ENCODE results near the gene HTRA3.

HTRA3 gene

DNA sequence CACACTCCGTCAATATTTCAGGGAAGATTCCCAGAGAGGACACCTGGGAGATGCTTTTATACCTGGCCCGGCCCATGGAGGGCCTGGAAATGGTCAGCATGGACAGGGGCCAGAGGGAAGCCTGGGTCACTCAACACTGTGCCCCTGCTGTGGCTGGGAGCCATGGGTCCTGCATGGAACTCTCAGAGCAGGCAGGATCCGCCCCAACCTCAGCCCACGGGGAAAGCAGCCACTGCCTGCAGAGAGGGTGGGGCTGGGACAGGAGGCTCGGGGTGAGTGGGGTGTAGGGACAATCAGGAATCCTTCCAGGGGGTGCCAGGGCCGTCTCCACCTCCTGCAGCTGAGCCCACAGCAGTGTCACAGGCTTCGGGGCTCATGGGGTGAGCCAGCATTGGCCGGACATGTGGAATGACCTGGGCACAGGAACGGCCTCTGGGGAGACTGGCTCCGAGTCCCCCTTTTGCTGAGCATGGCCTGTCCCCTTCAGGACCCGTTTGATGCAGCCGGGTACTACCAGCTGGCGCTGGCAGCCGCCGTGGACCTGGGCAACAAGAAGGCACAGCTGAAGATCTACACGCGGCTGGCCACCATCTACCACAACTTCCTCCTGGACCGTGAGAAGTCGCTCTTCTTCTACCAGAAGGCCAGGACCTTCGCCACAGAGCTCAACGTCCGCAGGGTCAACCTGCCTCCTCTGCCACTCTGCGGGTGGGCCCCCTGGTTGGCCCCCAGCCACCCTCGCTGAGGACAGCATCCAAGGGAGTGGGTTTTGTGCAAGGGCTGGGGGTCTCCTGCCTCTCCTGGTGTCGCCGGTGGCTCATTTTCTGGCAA, 29.1 kb upstream of the HTRA3 start:
- peak in 1 of 2 experiments; percentile 65 for DNase-seq (ENCODE audit: low read depth in 1 of 2, low spot score in 1 of 2)
- H3K27me3 ChIP-seq (ENCODE audit: insufficient read depth, poor library complexity, severe bottlenecking) = no peaks in the 10 kb centered on the region
- TF ChIP-seq, protein P1, sequence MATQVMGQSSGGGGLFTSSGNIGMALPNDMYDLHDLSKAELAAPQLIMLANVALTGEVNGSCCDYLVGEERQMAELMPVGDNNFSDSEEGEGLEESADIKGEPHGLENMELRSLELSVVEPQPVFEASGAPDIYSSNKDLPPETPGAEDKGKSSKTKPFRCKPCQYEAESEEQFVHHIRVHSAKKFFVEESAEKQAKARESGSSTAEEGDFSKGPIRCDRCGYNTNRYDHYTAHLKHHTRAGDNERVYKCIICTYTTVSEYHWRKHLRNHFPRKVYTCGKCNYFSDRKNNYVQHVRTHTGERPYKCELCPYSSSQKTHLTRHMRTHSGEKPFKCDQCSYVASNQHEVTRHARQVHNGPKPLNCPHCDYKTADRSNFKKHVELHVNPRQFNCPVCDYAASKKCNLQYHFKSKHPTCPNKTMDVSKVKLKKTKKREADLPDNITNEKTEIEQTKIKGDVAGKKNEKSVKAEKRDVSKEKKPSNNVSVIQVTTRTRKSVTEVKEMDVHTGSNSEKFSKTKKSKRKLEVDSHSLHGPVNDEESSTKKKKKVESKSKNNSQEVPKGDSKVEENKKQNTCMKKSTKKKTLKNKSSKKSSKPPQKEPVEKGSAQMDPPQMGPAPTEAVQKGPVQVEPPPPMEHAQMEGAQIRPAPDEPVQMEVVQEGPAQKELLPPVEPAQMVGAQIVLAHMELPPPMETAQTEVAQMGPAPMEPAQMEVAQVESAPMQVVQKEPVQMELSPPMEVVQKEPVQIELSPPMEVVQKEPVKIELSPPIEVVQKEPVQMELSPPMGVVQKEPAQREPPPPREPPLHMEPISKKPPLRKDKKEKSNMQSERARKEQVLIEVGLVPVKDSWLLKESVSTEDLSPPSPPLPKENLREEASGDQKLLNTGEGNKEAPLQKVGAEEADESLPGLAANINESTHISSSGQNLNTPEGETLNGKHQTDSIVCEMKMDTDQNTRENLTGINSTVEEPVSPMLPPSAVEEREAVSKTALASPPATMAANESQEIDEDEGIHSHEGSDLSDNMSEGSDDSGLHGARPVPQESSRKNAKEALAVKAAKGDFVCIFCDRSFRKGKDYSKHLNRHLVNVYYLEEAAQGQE (IDR thresholded peaks at IDR 0.05; ENCODE audit: insufficient replicate concordance, low read depth) = no peak
- TF ChIP-seq GABPA (IDR thresholded peaks at IDR 0.05; ENCODE audit: low read depth) (no peak), POLR2AphosphoS5 (IDR thresholded peaks at IDR 0.05; ENCODE audit: low read depth) (no peak), SPI1 (IDR thresholded peaks at IDR 0.05; ENCODE audit: borderline replicate concordance, low read depth) (no peak)
- TF ChIP-seq, protein P2, sequence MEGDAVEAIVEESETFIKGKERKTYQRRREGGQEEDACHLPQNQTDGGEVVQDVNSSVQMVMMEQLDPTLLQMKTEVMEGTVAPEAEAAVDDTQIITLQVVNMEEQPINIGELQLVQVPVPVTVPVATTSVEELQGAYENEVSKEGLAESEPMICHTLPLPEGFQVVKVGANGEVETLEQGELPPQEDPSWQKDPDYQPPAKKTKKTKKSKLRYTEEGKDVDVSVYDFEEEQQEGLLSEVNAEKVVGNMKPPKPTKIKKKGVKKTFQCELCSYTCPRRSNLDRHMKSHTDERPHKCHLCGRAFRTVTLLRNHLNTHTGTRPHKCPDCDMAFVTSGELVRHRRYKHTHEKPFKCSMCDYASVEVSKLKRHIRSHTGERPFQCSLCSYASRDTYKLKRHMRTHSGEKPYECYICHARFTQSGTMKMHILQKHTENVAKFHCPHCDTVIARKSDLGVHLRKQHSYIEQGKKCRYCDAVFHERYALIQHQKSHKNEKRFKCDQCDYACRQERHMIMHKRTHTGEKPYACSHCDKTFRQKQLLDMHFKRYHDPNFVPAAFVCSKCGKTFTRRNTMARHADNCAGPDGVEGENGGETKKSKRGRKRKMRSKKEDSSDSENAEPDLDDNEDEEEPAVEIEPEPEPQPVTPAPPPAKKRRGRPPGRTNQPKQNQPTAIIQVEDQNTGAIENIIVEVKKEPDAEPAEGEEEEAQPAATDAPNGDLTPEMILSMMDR (IDR thresholded peaks at IDR 0.05; ENCODE audit: insufficient read depth, low read length) = no peak
- H3K4me3 ChIP-seq (replicated peaks; ENCODE audit: insufficient read depth, low read length) = no peak overlapping the region
- no peak overlapping the region for H3K27ac ChIP-seq (replicated peaks)

DNA sequence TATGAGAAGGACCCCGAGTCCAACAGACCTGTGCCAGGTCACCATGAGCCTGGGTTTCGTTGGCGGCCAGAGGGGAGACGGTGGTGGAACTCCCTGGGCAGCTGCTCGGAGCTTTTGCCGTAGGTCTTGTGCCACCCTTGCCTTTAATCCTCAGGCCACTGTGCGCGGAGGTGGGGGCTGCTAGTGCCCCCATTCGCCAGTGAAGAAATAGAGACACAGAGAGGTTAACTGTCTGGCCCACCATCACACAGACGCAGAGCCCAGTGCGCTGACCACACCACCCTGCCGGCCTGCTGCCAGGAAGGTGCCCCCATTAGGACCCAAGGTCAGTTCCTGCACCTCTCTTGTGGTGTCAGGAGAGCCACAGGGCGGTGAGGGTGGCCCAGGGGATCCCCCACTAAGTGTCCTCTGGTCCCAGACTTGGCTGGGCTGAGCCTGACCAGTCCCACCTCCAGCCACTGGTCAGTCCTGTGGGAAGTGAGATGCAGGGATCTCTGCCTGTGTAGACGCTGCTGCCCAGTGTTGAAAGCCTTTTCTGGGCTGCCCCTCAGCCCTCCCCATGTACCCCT, 28.3 kb upstream of the HTRA3 start:
- Histone ChIP-seq H3K27ac (replicated peaks) (no peak overlapping the region), H3K27me3 (ENCODE audit: insufficient read depth, poor library complexity, severe bottlenecking) (no peaks in the 10 kb centered on the region), H3K4me3 (replicated peaks; ENCODE audit: insufficient read depth, low read length) (no peak overlapping the region)
- DNase-seq (ENCODE audit: low read depth in 1 of 2, low spot score in 1 of 2) = no peak
- TF ChIP-seq POLR2AphosphoS5 (IDR thresholded peaks at IDR 0.05; ENCODE audit: low read depth) (no peak), GABPA (IDR thresholded peaks at IDR 0.05; ENCODE audit: low read depth) (no peak), SPI1 (IDR thresholded peaks at IDR 0.05; ENCODE audit: borderline replicate concordance, low read depth) (no peak)
- TF ChIP-seq, protein P1 (IDR thresholded peaks at IDR 0.05; ENCODE audit: insufficient replicate concordance, low read depth) = no peak
- TF ChIP-seq, protein P2 (IDR thresholded peaks at IDR 0.05; ENCODE audit: insufficient read depth, low read length) = no peak

DNA sequence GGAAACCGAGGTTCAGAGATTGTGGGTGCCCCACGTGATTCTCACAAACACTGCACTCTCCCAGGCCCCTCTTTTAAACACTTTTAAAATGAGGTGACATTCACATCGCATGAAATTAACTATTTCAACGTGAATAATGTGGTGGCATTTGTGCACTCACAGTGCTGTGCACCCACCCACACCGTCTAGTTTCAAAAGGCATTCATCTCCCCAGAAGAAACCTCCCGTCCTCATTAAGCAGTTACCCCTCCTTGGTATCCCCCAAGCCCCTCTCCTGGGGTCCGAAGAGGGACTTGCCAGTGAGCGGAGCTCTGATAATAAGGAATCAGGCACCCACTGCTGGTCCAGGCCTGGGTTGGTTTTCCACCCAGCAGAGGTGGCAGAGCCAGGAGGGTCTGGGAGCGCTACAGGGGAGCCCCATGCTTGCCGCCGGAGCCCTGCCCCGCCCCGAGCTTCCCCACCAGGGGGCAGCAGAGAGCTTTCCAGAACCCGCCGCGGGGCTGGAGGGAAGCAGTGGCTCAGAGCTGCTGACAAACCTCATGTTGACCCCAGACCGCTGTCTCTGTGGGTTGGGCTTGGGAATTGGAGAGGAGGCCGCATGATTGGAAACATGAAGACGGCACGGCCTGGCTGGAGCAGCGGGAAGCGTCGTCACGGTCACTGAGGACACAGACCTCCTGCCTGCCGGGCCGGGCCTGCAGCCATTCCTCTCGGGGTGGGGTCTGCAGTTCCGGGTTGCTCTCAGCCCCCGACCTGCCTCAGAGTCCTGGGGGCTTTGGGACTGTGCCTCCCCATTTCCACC, 27.5 kb upstream of the HTRA3 start:
- 0 out of 2 replicates have a peak overlapping the region, but pooled peaks have one; percentile 15 for H3K27ac ChIP-seq (replicated peaks)
- TF ChIP-seq SPI1 (IDR thresholded peaks at IDR 0.05; ENCODE audit: borderline replicate concordance, low read depth) = no peak
- TF ChIP-seq, protein P2 (IDR thresholded peaks at IDR 0.05; ENCODE audit: insufficient read depth, low read length) = peak; percentile 61
- H3K27me3 ChIP-seq (ENCODE audit: insufficient read depth, poor library complexity, severe bottlenecking) = no peaks in the 10 kb centered on the region
- DNase-seq (ENCODE audit: low read depth in 1 of 2, low spot score in 1 of 2) = peak; percentile 62 to 85
- H3K4me3 ChIP-seq (replicated peaks; ENCODE audit: insufficient read depth, low read length) = no peak overlapping the region
